ENCODE measurements around the gene PYROXD2.

The PYROXD2 gene

DNA sequence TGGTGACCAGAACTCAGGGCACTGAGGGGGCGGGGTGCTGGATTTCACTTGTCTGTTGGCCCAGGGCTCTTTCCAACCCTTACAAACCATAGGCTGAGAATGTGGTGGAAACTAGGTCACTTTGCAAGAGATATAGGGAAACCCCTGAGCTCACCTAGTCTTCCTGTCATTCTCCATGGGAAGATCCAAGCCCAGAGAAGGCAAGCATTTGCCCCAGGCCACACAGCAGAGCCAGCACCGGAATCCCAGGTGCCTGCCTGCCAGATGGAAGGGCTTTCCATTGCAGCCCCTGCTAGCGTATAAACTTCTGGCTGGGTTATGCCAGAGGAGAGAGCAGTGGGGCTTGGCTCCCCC, 427 bp downstream of the PYROXD2 start:
- DNase-seq (ENCODE audit: low read depth) = no peak

DNA sequence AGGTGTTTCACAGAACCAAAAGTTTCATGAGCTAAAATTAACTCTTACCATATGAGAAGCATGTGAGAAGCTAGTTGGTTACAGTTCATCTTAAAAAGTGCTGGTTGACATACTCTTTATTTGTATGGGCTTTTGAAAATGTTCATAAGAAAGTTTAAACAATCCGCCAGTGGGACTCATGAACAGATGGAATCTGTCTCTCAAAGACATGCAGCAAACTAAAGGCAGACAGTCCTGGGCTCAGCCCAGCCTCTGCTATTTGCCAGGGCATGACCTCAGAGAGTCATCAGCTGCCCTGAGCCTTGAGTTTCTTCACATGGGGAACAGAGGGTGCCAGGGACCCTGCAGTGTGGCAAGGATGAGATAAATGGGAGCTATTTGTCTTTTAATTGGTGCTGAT, 3.2 kb downstream of the PYROXD2 start:
- no peak for DNase-seq (ENCODE audit: low read depth)

- no peak for DNase-seq (ENCODE audit: low read depth)
Observed at GRCh38 chr10:98411166-98411565, 3.8 kb downstream of the PYROXD2 start.

GRCh38 chr10:98410759-98411158, 4.2 kb downstream of the PYROXD2 start:
- DNase-seq (ENCODE audit: low read depth) = no peak

GRCh38 chr10:98410135-98410743, 4.7 kb downstream of the PYROXD2 start:
- DNase-seq (ENCODE audit: low read depth) = no peak

- no peak for DNase-seq (ENCODE audit: low read depth)
Observed at GRCh38 chr10:98408799-98409198, 6.2 kb downstream of the PYROXD2 start.

- no peak for DNase-seq (ENCODE audit: low read depth)
Observed at GRCh38 chr10:98407744-98408241, 7.2 kb downstream of the PYROXD2 start.

DNA sequence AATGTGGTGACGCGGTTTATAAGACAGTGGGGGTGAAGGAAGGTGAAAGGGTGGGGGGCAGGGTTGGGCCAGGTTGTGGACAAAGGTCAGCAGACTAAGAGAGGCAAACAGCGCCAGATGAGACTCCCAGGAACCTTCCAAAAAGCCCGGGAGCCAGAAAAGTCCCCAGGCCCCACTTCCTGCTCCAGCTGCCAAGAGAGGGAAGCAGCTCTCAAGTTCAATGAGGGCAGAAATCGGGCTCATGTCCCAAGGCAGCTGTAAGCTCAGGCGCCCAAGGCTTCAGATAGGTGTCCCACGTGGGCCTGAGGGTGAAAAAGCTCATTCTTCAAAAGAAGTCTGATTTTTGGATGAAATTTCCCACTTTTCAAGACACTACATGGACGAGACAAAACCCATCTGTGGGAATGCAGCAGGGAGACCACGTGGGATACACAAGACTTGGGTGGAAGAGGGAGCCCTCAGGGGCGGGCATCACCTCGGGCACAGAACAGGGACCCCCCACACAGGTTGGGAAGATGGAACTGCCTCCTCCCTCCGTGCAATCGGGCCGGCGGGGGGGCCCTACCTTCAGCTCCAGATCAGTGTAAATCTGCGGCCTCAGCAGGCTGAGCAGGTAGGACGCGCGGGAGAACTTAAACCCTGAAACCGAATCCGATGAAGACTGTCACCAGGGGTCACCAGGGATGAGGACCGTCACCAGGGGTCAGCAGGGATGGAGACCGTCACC, 7.8 kb downstream of the PYROXD2 start:
- DNase-seq (ENCODE audit: low read depth) = no peak

DNA sequence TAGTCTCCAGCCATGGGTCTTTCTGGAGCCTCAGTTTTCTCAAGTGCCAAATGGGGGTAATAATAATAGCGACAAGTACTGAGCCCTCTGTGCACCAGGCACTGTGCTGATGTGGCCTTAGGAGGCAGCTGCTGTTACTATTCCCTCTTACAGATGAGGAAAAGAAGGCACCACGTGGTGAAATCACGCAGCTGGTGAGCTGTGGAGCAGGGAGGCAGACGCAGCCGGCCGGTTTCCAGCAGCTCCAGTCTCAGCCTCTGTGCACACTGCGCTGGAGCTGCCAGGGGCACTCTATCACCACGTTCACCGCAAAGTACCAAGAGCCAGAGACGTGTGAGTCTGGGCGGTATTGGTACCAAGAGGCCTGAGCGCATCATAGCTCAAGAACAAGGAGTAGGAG, 9.6 kb downstream of the PYROXD2 start:
- no peak for DNase-seq (ENCODE audit: low read depth)

DNA sequence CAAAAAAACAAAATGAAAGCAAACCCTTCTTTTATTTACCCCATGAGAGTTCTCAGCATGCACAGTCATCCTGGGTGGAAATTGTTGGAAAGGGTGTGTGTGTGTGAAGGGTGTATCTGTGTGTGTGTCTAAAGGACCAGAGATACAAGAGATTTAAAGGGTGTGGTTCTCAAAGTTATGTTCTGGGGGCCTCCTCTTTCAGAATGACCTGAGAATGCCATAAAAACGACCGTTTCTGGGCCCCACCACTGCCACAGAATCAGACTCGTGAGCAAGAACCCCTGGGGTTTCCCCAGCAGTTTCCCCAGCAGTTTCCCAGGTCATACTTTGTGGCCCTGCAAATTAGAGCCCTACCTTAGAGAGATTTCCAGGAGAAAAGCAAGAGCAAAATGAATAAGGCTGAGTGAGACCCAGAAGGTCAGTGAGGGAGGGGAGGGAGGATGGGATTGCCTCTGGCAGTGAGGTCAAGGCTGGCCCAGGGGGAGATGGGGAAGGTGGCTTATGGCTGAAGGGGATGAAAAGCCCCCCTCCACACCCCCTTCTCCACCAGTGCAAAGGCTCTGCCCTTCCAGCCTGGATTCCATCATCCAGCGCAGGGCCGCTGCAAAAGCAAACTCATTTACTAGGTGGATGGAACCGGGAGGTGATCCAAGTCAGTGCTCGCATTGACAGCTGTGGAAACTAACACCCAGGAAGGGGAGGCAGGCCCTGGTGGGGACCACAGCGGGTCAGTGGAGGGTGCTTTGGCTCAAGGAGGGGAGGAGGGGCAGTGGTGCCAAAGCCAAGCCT, 10.2 kb downstream of the PYROXD2 start:
- no peak for DNase-seq (ENCODE audit: low read depth)

- DNase-seq (ENCODE audit: low read depth) = no peak
Observed at GRCh38 chr10:98403812-98404504, 11.0 kb downstream of the PYROXD2 start.

DNA sequence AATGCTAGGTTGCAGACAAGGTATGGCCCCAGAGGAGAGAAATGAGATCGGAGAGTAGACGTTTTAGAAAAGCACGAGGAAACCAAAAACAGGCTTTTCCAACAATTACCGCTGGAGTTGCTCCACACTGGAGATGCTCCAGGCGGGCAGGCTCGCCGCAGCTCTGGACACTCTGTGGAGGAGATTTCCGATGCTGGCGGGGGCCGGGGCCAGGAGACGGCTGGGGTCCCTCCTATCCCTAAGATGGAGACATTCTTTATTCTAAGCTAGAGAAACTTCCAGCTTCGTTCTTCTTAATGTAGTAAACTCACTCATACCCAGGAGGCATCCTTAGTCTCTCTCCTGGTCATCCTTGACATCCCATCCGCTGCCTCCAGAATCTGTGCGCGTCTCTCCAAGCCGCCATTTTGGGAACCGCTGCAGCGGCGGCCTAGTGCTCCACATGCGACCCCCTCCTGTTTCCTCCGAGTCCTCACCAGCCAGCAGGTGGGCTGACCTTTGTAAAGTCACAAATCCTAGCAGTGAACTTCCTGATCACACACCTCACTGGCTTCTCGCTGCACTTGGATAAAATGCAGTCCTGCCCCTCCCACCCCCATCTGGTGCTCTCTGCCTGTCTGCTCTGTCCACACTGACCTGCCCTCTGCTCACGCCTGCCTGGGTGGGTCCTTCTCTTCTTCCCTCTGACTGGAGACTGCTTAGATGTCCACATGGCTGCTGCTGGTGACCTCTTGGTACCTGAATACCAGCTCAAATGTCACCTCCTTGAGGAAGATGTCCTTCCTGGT, 11.9 kb downstream of the PYROXD2 start:
- DNase-seq (ENCODE audit: low read depth) = no peak

DNA sequence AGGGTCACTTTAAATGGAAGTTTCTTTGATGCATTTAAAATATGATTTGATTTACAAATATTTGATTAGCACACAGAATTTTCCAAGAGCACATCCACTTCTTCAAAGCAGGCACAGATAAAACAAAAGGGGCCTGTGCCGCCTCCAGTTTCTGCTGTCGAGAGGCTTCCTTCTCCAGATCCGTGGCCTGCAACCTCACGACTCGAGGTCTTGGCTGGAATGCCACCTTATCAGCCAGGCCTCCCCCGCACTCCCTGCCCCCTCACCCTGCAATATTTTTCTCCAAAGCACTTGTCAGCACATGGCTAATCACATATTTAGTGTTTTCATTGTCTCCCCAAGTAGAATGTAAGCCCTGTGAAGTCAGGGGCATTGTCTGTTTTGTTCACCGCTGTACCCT, 12.5 kb downstream of the PYROXD2 start:
- DNase-seq (ENCODE audit: low read depth) = no peak

- no peak for DNase-seq (ENCODE audit: low read depth)
Observed at GRCh38 chr10:98400482-98400881, 14.5 kb downstream of the PYROXD2 start.

GRCh38 chr10:98399784-98400183, 15.2 kb downstream of the PYROXD2 start:
- no peak for DNase-seq (ENCODE audit: low read depth)

DNA sequence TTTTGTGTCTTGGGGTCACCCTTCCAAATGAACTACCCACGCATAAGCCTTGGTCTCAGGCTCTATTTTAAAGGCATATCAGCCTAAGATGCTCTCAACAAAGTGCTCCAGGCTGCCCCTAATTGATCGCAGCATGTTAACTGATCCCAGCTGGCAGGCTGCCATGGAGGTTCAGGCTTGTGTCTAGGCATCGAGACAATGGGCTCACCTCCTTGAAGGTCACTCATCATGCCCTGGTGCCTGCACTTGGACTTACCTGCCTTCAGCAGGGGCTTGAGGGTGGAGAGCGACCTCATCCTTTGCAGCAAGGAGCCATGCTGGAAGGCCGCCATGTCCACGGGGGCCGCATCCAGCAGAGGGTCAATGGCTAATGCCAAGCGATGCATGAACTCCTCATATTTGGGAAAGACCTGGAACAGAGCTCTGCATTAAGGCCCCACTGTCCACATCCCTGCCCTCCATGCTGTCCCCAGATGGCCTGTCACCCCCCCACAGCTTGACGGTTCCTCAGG, 17.8 kb downstream of the PYROXD2 start:
- no peak for DNase-seq (ENCODE audit: low read depth)

DNA sequence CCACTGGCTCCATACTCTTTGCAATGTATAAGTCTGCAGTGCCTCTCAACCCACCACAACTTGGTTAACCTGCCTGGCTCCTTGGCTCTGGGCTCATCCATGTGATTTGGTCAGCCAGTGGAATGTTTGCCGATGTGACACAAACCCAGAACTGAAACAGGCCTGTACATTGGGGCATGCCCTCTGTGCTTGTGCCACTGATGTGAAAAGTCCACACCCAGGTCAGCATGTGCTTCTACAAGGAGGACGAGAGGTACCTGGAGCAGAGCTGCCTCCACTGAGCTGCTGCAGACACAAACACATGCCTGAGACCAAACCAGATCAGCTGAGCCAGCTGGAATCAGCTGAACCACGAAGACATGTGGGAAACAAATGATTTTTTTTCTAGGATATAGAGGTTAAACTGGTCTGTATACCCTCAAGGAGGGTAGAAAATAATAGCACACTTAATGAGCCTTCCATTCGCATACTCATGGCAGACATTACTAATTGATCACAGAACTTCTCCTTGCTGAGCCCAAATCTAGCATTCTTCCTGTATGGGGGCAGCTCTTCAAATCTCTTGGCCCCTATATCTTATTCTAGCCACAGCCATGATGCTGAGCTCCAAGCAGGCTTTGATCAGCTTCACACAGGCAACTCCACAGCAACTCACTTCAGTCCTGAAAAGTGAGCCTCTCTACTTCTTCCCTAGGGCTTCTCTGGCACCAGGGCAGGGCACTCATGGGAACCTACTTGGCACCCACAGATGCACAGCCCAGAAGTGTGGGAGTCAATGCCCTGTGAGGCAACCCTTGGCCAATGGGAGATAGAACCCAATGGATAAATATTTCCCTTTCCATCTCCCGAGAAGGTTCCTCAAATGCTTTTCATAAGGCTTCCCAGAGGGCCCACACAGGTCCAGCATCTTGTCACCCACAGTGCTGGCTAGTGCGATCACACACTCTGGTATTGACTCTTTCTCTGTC, 18.6 kb downstream of the PYROXD2 start:
- DNase-seq (ENCODE audit: low read depth) = no peak

- no peak for DNase-seq (ENCODE audit: low read depth)
Observed at GRCh38 chr10:98394851-98395440, 20.0 kb downstream of the PYROXD2 start.

- DNase-seq (ENCODE audit: low read depth) = no peak
Observed at GRCh38 chr10:98391578-98391991, 23.4 kb downstream of the PYROXD2 start.

DNA sequence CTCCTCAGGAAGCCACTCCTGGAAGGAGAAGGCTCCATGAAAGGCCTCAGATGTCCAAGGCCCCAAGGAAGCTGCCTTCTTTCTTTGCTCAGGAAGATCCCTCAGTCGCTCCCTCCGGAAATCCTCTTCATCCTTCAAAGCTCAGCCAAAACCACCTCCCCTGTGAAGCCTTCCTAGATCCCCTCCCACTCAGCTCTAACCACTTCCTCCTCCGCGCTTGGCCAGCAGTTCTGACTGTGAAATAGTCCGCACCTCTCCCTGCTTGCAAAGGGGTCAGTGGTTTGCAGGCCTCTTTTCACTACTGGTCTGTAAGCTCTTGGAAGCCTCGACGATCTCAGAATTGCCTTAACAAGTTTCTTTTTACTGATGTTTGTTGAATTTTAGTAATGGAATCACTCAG, 23.9 kb downstream of the PYROXD2 start:
- no peak for DNase-seq (ENCODE audit: low read depth)
